Suprapubic skin (tissue), 4 donors: ENCODE data around the gene ADI1. TPM values are rescaled to one million over a fixed set of nuclear protein-coding genes. Genes with fewer than 3 reads are reported as not detected.
A peak's percentile ranks its signal among the peaks of the same experiment; 100 is the strongest.

Experiments
- DNase-seq, 2 donors: peaks; one replicate each; pipeline ENCODE4 v3.0.0-alpha.2; 2019; ENCODE audit warnings: low spot score in 2 of 2
- H3K27ac ChIP-seq: fragments of 200-600 bp; sonication (generic); one replicate; pipeline ENCODE4 v1.5.1; 2019
- H3K27me3 ChIP-seq: fragments of 200-600 bp; sonication (generic); one replicate; pipeline ENCODE4 v1.5.1; 2019
- H3K36me3 ChIP-seq: fragments of 200-600 bp; sonication (generic); one replicate; pipeline ENCODE4 v1.5.1; 2019
- H3K4me1 ChIP-seq: fragments of 200-600 bp; sonication (generic); one replicate; pipeline ENCODE4 v1.5.1; 2019
- H3K4me3 ChIP-seq: fragments of 200-600 bp; sonication (generic); one replicate; pipeline ENCODE4 v1.5.1; 2019; ENCODE audit warnings: mild to moderate bottlenecking
- H3K9me3 ChIP-seq: fragments of 200-600 bp; sonication (generic); one replicate; pipeline ENCODE4 v1.5.1; 2019
- CTCF ChIP-seq, 2 donors: fragments of 200-600 bp in 1 of 2; fragments of 450-650 bp in 1 of 2; sonication (generic) in 1 of 2; IDR thresholded peaks; one replicate each; pipeline ENCODE4 v1.5.1; 2016 to 2019; ENCODE audit warnings: antibody characterized with exemption in 2 of 2, mild to moderate bottlenecking in 1 of 2, moderate library complexity in 1 of 2
- EP300 ChIP-seq: sonication (generic); formaldehyde crosslinking; IDR thresholded peaks from one replicate; pipeline ENCODE4 v1.6.1; 2017; ENCODE audit warnings: antibody characterized with exemption
- POLR2A ChIP-seq, 2 donors: fragments of 450-650 bp; IDR thresholded peaks; one replicate each; pipeline ENCODE4 v1.6.1; 2017; ENCODE audit warnings: antibody characterized with exemption in 2 of 2, mild to moderate bottlenecking in 2 of 2, moderate library complexity in 2 of 2
- POLR2AphosphoS5 ChIP-seq, 3 donors: sonication (generic); formaldehyde crosslinking; IDR thresholded peaks; one replicate each; pipeline ENCODE4 v1.6.1; 2017; ENCODE audit warnings: antibody characterized with exemption in 3 of 3
- WGBS: methylation state at CpG from one replicate; pipeline ENCODE4 v1.1.5; 2018; 5-methylcytosine and 5-hydroxymethylcytosine counted together
- total RNA-seq, 4 donors: library from RNA; depleted of rRNA; stranded (reverse); fragments of >200 nt; gene quantifications; one replicate each; pipeline ENCODE4 v1.1.0, GENCODE V29; 2016

ADI1 gene
- total RNA-seq, 4 donors from 2014 or later: 39.2 to 54.4 (median 45.4) TPM

GRCh38 chr2:3486047-3487027 is 33.0 kb downstream of the ADI1 start:
- Histone ChIP-seq H3K4me1 (peaks cover 18% of the 10 kb centered on the region), H3K9me3 (no peaks in the 10 kb centered on the region), H3K27me3 (no peaks in the 10 kb centered on the region), H3K4me3 (no peak overlapping the region), H3K36me3 (peaks cover 34% of the 10 kb centered on the region), H3K27ac (no peak overlapping the region)
- DNase-seq: peak; percentile 57 to 74
- 96% methylated on average over 14 of the region's 29 CpGs for WGBS
- TF ChIP-seq POLR2A (IDR thresholded peaks at IDR 0.05): no peak
- no peak for TF ChIP-seq POLR2AphosphoS5 (IDR thresholded peaks at IDR 0.05)
- no peak for TF ChIP-seq EP300

GRCh38 chr2:3485166-3485565 is 34.2 kb downstream of the ADI1 start:
- H3K4me1 ChIP-seq: peaks cover 18% of the 10 kb centered on the region
- peak; percentile 50 to 71 for DNase-seq
- no peak for TF ChIP-seq POLR2A (IDR thresholded peaks at IDR 0.05)
- TF ChIP-seq CTCF (IDR thresholded peaks at IDR 0.05): no peak
- TF ChIP-seq POLR2AphosphoS5 (IDR thresholded peaks at IDR 0.05): no peak
- TF ChIP-seq EP300: no peak
- H3K9me3 ChIP-seq: no peaks in the 10 kb centered on the region
- no peak overlapping the region for H3K27ac ChIP-seq
- peaks cover 34% of the 10 kb centered on the region for H3K36me3 ChIP-seq
- no peaks in the 10 kb centered on the region for H3K27me3 ChIP-seq
- 92% methylated on average over 11 of the region's 11 CpGs for WGBS
- no peak overlapping the region for H3K4me3 ChIP-seq

- 92% methylated on average over 26 of the region's 34 CpGs for WGBS
- Histone ChIP-seq H3K9me3 (no peaks in the 10 kb centered on the region), H3K27ac (no peak overlapping the region), H3K4me3 (no peak overlapping the region), H3K4me1 (peaks cover 18% of the 10 kb centered on the region), H3K27me3 (no peaks in the 10 kb centered on the region), H3K36me3 (peaks cover 42% of the 10 kb centered on the region)
- TF ChIP-seq CTCF (IDR thresholded peaks at IDR 0.05): no peak
- TF ChIP-seq POLR2AphosphoS5 (IDR thresholded peaks at IDR 0.05): no peak
- no peak for TF ChIP-seq EP300
- no peak for TF ChIP-seq POLR2A (IDR thresholded peaks at IDR 0.05)
- DNase-seq: peak; percentile 44 to 65
Measured at GRCh38 chr2:3483986-3484960, 35.1 kb downstream of the ADI1 start.

- 63% methylated on average over 22 of the region's 30 CpGs for WGBS
- DNase-seq: peak; percentile 51 to 74
- Histone ChIP-seq H3K9me3 (no peaks in the 10 kb centered on the region), H3K27ac (no peak overlapping the region), H3K4me3 (no peak overlapping the region), H3K4me1 (peaks cover 13% of the 10 kb centered on the region), H3K36me3 (peaks cover 50% of the 10 kb centered on the region), H3K27me3 (no peaks in the 10 kb centered on the region)
- TF ChIP-seq EP300 (no peak), CTCF (IDR thresholded peaks at IDR 0.05) (no peak), POLR2A (IDR thresholded peaks at IDR 0.05) (no peak), POLR2AphosphoS5 (IDR thresholded peaks at IDR 0.05) (no peak)
Measured at GRCh38 chr2:3483227-3483985, 35.9 kb downstream of the ADI1 start.

- H3K36me3 ChIP-seq: peaks cover 58% of the 10 kb centered on the region
- no peak overlapping the region for H3K4me3 ChIP-seq
- no peak for DNase-seq
- no peaks in the 10 kb centered on the region for H3K27me3 ChIP-seq
- peaks cover 8% of the 10 kb centered on the region for H3K4me1 ChIP-seq
- H3K9me3 ChIP-seq: no peaks in the 10 kb centered on the region
- WGBS: 99% methylated on average over 13 of the region's 20 CpGs
- H3K27ac ChIP-seq: no peak overlapping the region
- TF ChIP-seq CTCF (IDR thresholded peaks at IDR 0.05) (no peak), POLR2AphosphoS5 (IDR thresholded peaks at IDR 0.05) (no peak), EP300 (no peak), POLR2A (IDR thresholded peaks at IDR 0.05) (no peak)
Measured at GRCh38 chr2:3482363-3482821, 36.9 kb downstream of the ADI1 start.
